LNCaP clone FGC (cell line): Measurements from ENCODE around the gene C2CD2.

Source experiments
- DNase-seq: peaks from one replicate; pipeline ENCODE4 v3.0.0-alpha.2; 2011; ENCODE audit warnings: low read depth
- H3K4me3 ChIP-seq: 2 replicates; pipeline ENCODE4 v1.5.1; 2011; ENCODE audit warnings: mild to moderate bottlenecking, low read depth, low read length, control low read depth
- TF ChIP-seq, protein P1 (sequence below): IDR thresholded peaks from 2 replicates; pipeline ENCODE4 v1.5.1; 2012; ENCODE audit warnings: mild to moderate bottlenecking; ENCODE audit not compliant: control insufficient read depth, insufficient read depth; ENCODE audit errors: extremely low read depth

Gene C2CD2

DNA sequence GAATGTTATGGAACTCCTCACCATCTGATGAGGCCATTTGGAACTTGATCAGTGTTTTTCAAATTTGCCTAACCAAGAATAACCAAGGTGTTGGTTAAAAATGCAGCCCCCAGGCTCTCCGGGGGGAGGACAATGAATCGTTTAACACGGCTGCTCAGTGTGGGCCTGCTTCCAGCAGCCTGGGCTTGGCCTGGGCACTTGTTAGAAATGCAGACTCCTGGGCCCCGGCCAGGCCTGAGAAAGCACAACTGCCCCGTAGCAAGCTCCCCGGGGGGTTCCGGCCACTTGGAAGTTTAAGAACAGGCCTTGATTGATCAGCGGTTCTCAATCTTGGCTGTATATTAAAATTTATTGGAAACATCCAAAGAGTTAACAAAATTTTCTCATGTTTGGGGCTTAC is 22.8 kb upstream of the C2CD2 start:
- TF ChIP-seq, protein P1, sequence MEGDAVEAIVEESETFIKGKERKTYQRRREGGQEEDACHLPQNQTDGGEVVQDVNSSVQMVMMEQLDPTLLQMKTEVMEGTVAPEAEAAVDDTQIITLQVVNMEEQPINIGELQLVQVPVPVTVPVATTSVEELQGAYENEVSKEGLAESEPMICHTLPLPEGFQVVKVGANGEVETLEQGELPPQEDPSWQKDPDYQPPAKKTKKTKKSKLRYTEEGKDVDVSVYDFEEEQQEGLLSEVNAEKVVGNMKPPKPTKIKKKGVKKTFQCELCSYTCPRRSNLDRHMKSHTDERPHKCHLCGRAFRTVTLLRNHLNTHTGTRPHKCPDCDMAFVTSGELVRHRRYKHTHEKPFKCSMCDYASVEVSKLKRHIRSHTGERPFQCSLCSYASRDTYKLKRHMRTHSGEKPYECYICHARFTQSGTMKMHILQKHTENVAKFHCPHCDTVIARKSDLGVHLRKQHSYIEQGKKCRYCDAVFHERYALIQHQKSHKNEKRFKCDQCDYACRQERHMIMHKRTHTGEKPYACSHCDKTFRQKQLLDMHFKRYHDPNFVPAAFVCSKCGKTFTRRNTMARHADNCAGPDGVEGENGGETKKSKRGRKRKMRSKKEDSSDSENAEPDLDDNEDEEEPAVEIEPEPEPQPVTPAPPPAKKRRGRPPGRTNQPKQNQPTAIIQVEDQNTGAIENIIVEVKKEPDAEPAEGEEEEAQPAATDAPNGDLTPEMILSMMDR, result no peak
- no peak overlapping the region for H3K4me3 ChIP-seq
- no peak for DNase-seq

DNA sequence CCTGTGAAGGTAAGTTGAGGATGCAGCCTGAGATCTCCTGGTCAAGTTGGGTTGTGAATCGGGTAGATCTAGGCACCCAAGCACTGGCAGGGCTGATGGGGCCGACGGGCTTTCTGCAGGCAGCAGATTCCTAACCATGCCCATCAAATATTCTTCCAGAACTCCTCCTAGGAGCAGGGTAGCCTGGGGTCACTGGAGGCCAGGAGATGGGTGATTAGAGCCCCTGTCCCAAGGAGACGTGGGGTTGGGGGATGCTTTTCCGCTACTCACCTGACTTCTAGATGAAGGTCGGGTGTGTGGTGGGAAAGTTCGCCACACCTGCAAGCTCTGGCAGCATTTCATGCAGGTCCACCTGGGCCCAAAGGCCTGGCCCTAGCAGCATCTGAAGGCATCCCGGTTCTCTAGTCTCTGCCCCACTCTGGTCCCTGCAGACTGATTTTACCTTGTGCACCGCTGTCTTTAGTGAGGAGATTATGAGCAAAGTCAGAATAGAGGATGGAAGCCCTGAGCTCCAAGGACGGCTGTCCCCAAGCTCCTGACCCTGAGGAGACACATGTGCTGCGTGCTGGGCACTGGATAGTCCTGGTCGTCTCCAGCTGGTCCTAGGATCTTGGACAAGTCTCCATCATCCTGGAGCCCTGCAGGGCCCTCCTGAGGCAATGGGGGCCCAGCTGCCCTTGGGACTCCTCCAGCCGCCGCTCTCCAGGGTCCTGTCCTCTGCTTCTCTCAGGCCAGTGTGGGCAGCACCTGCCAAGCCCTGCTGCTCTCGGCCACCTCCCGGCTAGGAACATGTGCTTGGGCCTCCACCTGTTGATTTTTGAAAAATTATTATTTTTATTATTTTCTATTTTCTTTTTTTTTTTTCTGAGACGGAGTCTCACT is 21.8 kb upstream of the C2CD2 start:
- H3K4me3 ChIP-seq, result no peak overlapping the region
- TF ChIP-seq, protein P1, result no peak
- DNase-seq, result no peak

DNA sequence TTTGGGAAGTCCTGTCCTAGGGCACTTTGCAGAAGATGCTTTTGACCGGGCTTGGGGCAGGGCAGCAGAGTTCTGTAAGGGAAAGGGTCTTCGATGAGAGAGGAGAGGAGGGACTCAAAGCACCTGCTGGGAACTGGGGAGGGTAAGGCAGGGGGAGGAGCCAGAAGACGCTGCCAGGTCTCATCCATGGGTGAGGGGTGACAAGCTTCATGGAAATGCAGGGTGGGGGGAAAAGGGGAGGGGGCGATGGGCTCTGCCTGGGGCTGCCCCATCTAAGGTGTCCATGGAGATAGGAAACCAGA is 20.9 kb upstream of the C2CD2 start:
- TF ChIP-seq, protein P1, result no peak
- no peak overlapping the region for H3K4me3 ChIP-seq
- DNase-seq, result no peak

DNA sequence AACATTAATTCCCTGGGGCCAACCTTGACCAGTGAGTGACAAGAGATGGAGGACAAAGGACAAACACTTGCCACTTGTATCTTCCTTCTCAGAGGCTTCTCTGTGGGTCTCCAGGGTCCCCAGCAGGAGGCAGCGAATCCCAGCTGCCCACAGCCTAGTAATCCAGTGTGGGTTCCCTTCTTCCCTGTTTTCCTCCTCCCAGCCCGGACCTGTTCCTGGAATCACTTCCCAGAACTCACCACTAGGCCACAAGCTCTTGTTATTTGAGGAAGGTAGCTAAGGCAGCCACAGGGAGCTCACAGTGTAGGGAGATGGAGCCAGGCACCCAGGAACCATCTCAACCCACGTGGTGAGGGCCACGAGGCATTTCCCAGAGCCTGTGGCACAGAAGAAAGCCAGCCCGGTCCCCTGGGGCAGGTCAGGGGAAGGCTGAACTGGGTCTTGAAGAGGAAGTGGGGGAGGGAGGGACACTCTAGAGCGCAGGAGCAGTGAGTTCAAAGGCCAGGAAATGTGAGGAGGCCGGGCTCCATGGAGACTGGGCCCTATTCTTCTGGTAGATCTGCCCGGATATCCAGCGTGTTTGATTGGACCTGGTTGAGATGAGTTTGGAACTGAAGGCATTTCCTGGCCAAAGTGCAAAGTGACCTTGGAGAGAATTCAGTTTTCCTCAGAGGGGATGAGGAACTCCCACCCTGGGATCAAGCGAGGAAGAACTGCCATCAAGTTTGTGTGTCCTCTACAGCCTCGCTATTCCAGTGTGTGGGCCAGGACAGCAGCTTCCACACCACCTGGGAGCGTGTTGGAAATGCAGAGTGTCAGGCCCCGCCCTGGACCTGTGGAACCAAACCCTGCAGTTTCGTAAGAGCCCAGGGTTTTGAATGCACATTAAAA is 20.3 kb upstream of the C2CD2 start:
- no peak for DNase-seq
- TF ChIP-seq, protein P1, result no peak
- no peak overlapping the region for H3K4me3 ChIP-seq

DNA sequence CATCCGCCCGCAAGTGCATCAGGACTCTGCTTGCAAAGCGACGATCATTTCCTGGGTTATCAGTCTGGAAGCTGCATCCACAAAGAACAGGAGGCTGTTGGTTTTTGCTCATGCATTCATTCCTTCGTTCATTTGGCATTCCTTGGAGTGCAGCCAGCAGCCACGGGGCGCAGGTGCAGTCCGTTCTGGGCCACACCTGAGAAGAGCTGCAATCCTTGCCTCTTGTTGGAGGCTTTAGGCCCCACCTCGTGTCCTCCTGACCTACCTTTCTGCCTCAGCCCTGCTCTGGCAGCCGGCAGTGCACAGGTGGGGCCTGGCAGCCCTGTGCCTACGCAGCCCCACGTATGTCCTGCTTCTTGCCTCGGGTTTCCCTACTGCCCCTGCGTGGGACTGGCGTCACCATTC is 19.6 kb upstream of the C2CD2 start:
- TF ChIP-seq, protein P1, result no peak
- DNase-seq, result no peak
- no peak overlapping the region for H3K4me3 ChIP-seq

DNA sequence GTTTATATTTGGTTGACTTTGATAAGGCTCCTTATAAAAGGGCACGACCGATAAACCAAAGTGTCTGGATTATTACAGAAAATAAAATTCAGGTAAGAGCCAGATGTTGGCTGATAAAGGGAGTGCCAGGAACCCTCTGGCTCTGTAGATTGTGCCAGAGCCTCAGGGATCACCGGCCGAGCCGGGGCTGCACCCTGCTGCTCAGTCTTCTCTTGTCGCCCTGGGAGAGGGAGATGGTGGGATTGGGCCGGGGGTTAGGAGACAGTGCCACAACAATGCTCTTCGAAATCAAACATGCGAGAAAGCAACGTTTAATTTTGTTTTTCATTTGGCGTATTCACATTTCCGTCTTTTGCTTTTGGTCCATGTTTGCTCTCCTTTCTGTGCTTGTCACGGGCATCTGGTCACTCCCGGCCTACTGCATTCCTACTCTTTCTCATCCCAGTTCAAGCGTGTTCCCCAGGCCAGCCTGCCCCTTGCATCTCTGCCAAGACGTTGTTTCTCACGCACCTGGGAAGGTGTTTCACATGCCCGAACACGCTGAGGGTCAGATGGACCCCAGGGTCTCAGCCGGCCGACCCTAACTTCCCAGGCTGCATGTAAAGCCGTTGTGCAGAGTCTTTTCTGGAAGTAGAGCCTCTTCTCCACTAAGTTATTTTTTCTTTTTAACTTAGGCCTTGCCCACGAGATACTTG is 18.8 kb upstream of the C2CD2 start:
- DNase-seq, result no peak
- no peak overlapping the region for H3K4me3 ChIP-seq
- TF ChIP-seq, protein P1, result no peak
